GM23338 (cell line): ENCODE measurements around the gene CD68. TPM values are rescaled to one million over a fixed set of nuclear protein-coding genes. Genes with fewer than 3 reads are reported as not detected.

Experiments used
- ATAC-seq: fragments of 200-7000 bp; cut with Tn5 transposase; 3 replicates; pipeline ENCODE4 v1.9.1; 2020
- DNase-seq: peaks from one replicate; pipeline ENCODE4 v3.0.0-alpha.2; 2015; ENCODE audit warnings: low spot score
- H2AFZ ChIP-seq: fragments of 200-600 bp; sonication (generic); 2 replicates; pipeline ENCODE4 v1.8.0; 2016; ENCODE audit warnings: antibody characterized with exemption, mild to moderate bottlenecking, moderate library complexity
- H3F3A ChIP-seq: fragments of 200-600 bp; sonication (generic); replicated peaks from 2 replicates; pipeline ENCODE4 v1.8.0; 2017; ENCODE audit warnings: antibody characterized with exemption, mixed run types, low read depth
- H3K27ac ChIP-seq: fragments of 200-600 bp; sonication (generic); 2 replicates; pipeline ENCODE4 v1.6.1; 2016; ENCODE audit warnings: low read depth
- H3K27me3 ChIP-seq: fragments of 200-600 bp; sonication (generic); 2 replicates; pipeline ENCODE4 v1.8.0; 2016; ENCODE audit warnings: mild to moderate bottlenecking, mixed run types, moderate library complexity; ENCODE audit not compliant: insufficient read depth
- H3K36me3 ChIP-seq: fragments of 200-600 bp; sonication (generic); 2 replicates; pipeline ENCODE4 v1.8.0; 2016; ENCODE audit warnings: mild to moderate bottlenecking; ENCODE audit not compliant: insufficient read depth
- H3K4me1 ChIP-seq: fragments of 200-600 bp; sonication (generic); 2 replicates; pipeline ENCODE4 v1.8.0; 2016; ENCODE audit warnings: mild to moderate bottlenecking, moderate library complexity; ENCODE audit not compliant: insufficient read depth
- H3K4me2 ChIP-seq: fragments of 200-600 bp; sonication (generic); 2 replicates; pipeline ENCODE4 v1.7.1; 2017; ENCODE audit warnings: mixed run types
- H3K4me3 ChIP-seq: fragments of 200-600 bp; sonication (generic); 2 replicates; pipeline ENCODE4 v1.6.1; 2016; ENCODE audit warnings: mixed run types
- H3K79me2 ChIP-seq: fragments of 200-600 bp; sonication (generic); replicated peaks from 2 replicates; pipeline ENCODE4 v1.8.0; 2017; ENCODE audit warnings: mild to moderate bottlenecking; ENCODE audit not compliant: insufficient read depth
- H3K9me2 ChIP-seq: fragments of 200-600 bp; sonication (generic); 2 replicates; pipeline ENCODE4 v1.8.0; 2017; ENCODE audit not compliant: insufficient read depth
- H4K20me1 ChIP-seq: fragments of 200-600 bp; sonication (generic); replicated peaks from 2 replicates; pipeline ENCODE4 v1.8.0; 2017; ENCODE audit warnings: mild to moderate bottlenecking; ENCODE audit not compliant: insufficient read depth
- H3K27ac Mint-ChIP-seq: 2 replicates; pipeline ENCODE4 v1.8.0; 2020; ENCODE audit warnings: inconsistent platforms, mild to moderate bottlenecking, moderate library complexity, mixed read lengths
- H3K27me3 Mint-ChIP-seq: 3 replicates; pipeline ENCODE4 v1.8.0; 2022; ENCODE audit warnings: low read depth, mild to moderate bottlenecking, moderate library complexity, mixed read lengths, inconsistent platforms; ENCODE audit not compliant: insufficient read depth, poor library complexity
- H3K36me3 Mint-ChIP-seq: 3 replicates; pipeline ENCODE4 v1.8.0; 2021; ENCODE audit warnings: low read depth, mild to moderate bottlenecking, inconsistent platforms, moderate library complexity, mixed read lengths
- H3K4me1 Mint-ChIP-seq: 3 replicates; pipeline ENCODE4 v1.8.0; 2020; ENCODE audit warnings: mild to moderate bottlenecking, inconsistent platforms, mixed read lengths
- H3K4me3 Mint-ChIP-seq: 3 replicates; pipeline ENCODE4 v1.8.0; 2021; ENCODE audit warnings: moderate library complexity, mild to moderate bottlenecking, inconsistent platforms, mixed read lengths
- H3K9me3 Mint-ChIP-seq: 3 replicates; pipeline ENCODE4 v1.8.0; 2020; ENCODE audit warnings: moderate library complexity, mild to moderate bottlenecking, inconsistent platforms, mixed read lengths
- CREB1 ChIP-seq: fragments of 250-450 bp; sonication (Bioruptor Pico); IDR thresholded peaks from 2 replicates; pipeline ENCODE4 v1.5.0; 2020; ENCODE audit warnings: low read depth, mild to moderate bottlenecking, moderate library complexity
- CTCF ChIP-seq, 2 experiments: fragments of 200-600 bp in 1 of 2; sonication (generic) in 1 of 2; conservative IDR thresholded peaks; 2 replicates each; pipeline versions ENCODE4 v1.5.1 to v1.6.1; 2016 to 2017; ENCODE audit warnings: antibody characterized with exemption in 2 of 2, low read depth in 2 of 2, mild to moderate bottlenecking in 2 of 2, moderate library complexity in 1 of 2
- ETS1 ChIP-seq: IDR thresholded peaks from 2 replicates; pipeline ENCODE4 v1.6.1; 2016; ENCODE audit warnings: antibody characterized with exemption
- EZH2 ChIP-seq: fragments of 200-600 bp; sonication (generic); IDR thresholded peaks from one replicate; pipeline ENCODE4 v1.8.0; 2017; ENCODE audit warnings: antibody characterized with exemption, mild to moderate bottlenecking, low read depth; ENCODE audit not compliant: unreplicated experiment
- EZH2phosphoT487 ChIP-seq: fragments of 200-600 bp; sonication (generic); IDR thresholded peaks from one replicate; pipeline ENCODE4 v1.8.1; 2018; ENCODE audit warnings: antibody characterized with exemption; ENCODE audit not compliant: unreplicated experiment
- JUNB ChIP-seq: IDR thresholded peaks from one replicate; pipeline ENCODE4 v1.6.1; 2016; ENCODE audit warnings: antibody characterized with exemption; ENCODE audit not compliant: unreplicated experiment
- NANOG ChIP-seq: IDR thresholded peaks from 2 replicates; pipeline ENCODE4 v1.6.1; 2016; ENCODE audit warnings: antibody characterized with exemption, borderline replicate concordance
- POLR2AphosphoS5 ChIP-seq: IDR thresholded peaks from 2 replicates; pipeline ENCODE4 v1.6.1; 2016; ENCODE audit warnings: antibody characterized with exemption, low read depth
- STAT1 ChIP-seq: IDR thresholded peaks from one replicate; pipeline ENCODE4 v1.6.1; 2016; ENCODE audit warnings: antibody characterized with exemption; ENCODE audit not compliant: unreplicated experiment
- ZNF114 ChIP-seq: fragments of 250-450 bp; sonication (Bioruptor Pico); IDR thresholded peaks from 2 replicates; pipeline ENCODE4 v1.5.0; 2020; ENCODE audit warnings: mild to moderate bottlenecking, moderate library complexity
- ZNF331 ChIP-seq: fragments of 250-450 bp; sonication (Bioruptor Pico); IDR thresholded peaks from 2 replicates; pipeline ENCODE4 v1.5.0; 2020; ENCODE audit warnings: low read depth, mild to moderate bottlenecking, moderate library complexity
- polyA plus RNA-seq: library from polyadenylated mRNA; unstranded; fragments of >200 nt; fragmentation: Nextera tagmentation; extraction: Ambion mirVana; gene quantifications from 2 replicates; pipeline ENCODE4 v1.2.1, GENCODE V29; 2016
- total RNA-seq: library from RNA; depleted of rRNA; stranded (reverse); fragments of >200 nt; shearing (Covaris generic); gene quantifications from 2 replicates; pipeline ENCODE4 v1.2.3, GENCODE V29; 2014
- TF ChIP-seq, protein P1 (sequence below): IDR thresholded peaks from one replicate; pipeline ENCODE4 v1.6.1; 2018; ENCODE audit warnings: antibody characterized with exemption; ENCODE audit not compliant: unreplicated experiment
- TF ChIP-seq, protein P2 (sequence below): fragments of 250-450 bp; sonication (Bioruptor Pico); IDR thresholded peaks from 2 replicates; pipeline ENCODE4 v1.5.0; 2020; ENCODE audit warnings: mild to moderate bottlenecking, moderate library complexity

Gene CD68
- total and polyA plus RNA-seq, 2 experiments from 2014 or later, result not detected

DNA sequence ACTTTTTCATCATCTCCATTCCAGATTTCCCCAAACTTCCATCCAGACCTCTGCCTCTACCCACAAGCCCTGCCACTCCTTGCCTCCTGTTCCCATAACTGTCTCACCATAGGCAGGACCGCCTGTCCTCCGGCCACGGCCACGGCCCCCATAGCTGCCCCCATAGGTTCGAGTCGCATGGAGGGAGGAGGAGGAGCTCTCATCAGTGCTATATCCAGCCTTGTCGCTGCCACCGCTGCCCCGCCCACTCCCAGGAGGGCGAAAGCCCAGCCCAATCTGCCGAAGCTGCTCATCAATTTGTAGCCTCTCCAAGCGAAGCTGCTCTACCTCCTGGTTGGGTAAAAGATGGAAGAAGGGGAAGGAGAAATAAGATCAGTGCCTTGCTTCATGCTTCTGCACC is 13.9 kb downstream of the CD68 start:
- H3K4me3 Mint-ChIP-seq, result no peak overlapping the region
- H3K36me3 ChIP-seq, result peaks cover 32% of the 10 kb centered on the region
- no peak overlapping the region for H3K27ac ChIP-seq
- peaks cover 65% of the 10 kb centered on the region for H3K36me3 Mint-ChIP-seq
- H3K4me1 Mint-ChIP-seq, result peaks cover 26% of the 10 kb centered on the region
- H3K27me3 ChIP-seq, result no peaks in the 10 kb centered on the region
- peaks cover 26% of the 10 kb centered on the region for H3F3A ChIP-seq
- no peak overlapping the region for H3K4me2 ChIP-seq
- no peaks in the 10 kb centered on the region for H3K9me3 Mint-ChIP-seq
- no peaks in the 10 kb centered on the region for H3K79me2 ChIP-seq
- no peak overlapping the region for H3K4me3 ChIP-seq
- H3K27ac Mint-ChIP-seq, result no peak overlapping the region
- H3K4me1 ChIP-seq, result peaks cover 14% of the 10 kb centered on the region
- peaks cover 15% of the 10 kb centered on the region for H3K27me3 Mint-ChIP-seq
- H4K20me1 ChIP-seq, result no peaks in the 10 kb centered on the region; the same call in 1 of the 2 replicates
- ATAC-seq (no peak), DNase-seq (no peak)
- no peak overlapping the region for H2AFZ ChIP-seq
- TF ChIP-seq ZNF331 (CRISPR knock-in tag) (no peak), POLR2AphosphoS5 (no peak), EZH2 (no peak), CTCF (conservative IDR thresholded peaks at IDR 0.05; ENCODE audit: low read depth in 2 of 2) (no peak), STAT1 (no peak), ZNF114 (CRISPR knock-in tag) (no peak), ETS1 (no peak), EZH2phosphoT487 (no peak), NANOG (no peak), JUNB (no peak), CREB1 (no peak)
- TF ChIP-seq, protein P1, sequence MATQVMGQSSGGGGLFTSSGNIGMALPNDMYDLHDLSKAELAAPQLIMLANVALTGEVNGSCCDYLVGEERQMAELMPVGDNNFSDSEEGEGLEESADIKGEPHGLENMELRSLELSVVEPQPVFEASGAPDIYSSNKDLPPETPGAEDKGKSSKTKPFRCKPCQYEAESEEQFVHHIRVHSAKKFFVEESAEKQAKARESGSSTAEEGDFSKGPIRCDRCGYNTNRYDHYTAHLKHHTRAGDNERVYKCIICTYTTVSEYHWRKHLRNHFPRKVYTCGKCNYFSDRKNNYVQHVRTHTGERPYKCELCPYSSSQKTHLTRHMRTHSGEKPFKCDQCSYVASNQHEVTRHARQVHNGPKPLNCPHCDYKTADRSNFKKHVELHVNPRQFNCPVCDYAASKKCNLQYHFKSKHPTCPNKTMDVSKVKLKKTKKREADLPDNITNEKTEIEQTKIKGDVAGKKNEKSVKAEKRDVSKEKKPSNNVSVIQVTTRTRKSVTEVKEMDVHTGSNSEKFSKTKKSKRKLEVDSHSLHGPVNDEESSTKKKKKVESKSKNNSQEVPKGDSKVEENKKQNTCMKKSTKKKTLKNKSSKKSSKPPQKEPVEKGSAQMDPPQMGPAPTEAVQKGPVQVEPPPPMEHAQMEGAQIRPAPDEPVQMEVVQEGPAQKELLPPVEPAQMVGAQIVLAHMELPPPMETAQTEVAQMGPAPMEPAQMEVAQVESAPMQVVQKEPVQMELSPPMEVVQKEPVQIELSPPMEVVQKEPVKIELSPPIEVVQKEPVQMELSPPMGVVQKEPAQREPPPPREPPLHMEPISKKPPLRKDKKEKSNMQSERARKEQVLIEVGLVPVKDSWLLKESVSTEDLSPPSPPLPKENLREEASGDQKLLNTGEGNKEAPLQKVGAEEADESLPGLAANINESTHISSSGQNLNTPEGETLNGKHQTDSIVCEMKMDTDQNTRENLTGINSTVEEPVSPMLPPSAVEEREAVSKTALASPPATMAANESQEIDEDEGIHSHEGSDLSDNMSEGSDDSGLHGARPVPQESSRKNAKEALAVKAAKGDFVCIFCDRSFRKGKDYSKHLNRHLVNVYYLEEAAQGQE, result no peak
- TF ChIP-seq, protein P2, sequence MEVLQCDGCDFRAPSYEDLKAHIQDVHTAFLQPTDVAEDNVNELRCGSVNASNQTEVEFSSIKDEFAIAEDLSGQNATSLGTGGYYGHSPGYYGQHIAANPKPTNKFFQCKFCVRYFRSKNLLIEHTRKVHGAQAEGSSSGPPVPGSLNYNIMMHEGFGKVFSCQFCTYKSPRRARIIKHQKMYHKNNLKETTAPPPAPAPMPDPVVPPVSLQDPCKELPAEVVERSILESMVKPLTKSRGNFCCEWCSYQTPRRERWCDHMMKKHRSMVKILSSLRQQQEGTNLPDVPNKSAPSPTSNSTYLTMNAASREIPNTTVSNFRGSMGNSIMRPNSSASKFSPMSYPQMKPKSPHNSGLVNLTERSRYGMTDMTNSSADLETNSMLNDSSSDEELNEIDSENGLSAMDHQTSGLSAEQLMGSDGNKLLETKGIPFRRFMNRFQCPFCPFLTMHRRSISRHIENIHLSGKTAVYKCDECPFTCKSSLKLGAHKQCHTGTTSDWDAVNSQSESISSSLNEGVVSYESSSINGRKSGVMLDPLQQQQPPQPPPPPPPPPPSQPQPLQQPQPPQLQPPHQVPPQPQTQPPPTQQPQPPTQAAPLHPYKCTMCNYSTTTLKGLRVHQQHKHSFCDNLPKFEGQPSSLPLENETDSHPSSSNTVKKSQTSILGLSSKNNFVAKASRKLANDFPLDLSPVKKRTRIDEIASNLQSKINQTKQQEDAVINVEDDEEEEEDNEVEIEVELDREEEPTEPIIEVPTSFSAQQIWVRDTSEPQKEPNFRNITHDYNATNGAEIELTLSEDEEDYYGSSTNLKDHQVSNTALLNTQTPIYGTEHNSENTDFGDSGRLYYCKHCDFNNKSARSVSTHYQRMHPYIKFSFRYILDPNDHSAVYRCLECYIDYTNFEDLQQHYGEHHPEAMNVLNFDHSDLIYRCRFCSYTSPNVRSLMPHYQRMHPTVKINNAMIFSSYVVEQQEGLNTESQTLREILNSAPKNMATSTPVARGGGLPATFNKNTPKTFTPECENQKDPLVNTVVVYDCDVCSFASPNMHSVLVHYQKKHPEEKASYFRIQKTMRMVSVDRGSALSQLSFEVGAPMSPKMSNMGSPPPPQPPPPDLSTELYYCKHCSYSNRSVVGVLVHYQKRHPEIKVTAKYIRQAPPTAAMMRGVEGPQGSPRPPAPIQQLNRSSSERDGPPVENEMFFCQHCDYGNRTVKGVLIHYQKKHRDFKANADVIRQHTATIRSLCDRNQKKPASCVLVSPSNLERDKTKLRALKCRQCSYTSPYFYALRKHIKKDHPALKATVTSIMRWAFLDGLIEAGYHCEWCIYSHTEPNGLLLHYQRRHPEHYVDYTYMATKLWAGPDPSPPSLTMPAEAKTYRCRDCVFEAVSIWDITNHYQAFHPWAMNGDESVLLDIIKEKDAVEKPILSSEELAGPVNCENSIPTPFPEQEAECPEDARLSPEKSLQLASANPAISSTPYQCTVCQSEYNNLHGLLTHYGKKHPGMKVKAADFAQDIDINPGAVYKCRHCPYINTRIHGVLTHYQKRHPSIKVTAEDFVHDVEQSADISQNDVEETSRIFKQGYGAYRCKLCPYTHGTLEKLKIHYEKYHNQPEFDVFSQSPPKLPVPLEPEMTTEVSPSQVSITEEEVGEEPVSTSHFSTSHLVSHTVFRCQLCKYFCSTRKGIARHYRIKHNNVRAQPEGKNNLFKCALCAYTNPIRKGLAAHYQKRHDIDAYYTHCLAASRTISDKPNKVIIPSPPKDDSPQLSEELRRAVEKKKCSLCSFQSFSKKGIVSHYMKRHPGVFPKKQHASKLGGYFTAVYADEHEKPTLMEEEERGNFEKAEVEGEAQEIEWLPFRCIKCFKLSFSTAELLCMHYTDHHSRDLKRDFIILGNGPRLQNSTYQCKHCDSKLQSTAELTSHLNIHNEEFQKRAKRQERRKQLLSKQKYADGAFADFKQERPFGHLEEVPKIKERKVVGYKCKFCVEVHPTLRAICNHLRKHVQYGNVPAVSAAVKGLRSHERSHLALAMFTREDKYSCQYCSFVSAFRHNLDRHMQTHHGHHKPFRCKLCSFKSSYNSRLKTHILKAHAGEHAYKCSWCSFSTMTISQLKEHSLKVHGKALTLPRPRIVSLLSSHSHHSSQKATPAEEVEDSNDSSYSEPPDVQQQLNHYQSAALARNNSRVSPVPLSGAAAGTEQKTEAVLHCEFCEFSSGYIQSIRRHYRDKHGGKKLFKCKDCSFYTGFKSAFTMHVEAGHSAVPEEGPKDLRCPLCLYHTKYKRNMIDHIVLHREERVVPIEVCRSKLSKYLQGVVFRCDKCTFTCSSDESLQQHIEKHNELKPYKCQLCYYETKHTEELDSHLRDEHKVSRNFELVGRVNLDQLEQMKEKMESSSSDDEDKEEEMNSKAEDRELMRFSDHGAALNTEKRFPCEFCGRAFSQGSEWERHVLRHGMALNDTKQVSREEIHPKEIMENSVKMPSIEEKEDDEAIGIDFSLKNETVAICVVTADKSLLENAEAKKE (CRISPR knock-in tag), result no peak
- no peaks in the 10 kb centered on the region for H3K9me2 ChIP-seq
